ENCODE measurements around the gene HERC4. TPM values are rescaled to one million over a fixed set of nuclear protein-coding genes. Genes with fewer than 3 reads are reported as not detected.

Gene HERC4
- total RNA-seq, 1 experiment from 2014 or later = 36.5 TPM

DNA sequence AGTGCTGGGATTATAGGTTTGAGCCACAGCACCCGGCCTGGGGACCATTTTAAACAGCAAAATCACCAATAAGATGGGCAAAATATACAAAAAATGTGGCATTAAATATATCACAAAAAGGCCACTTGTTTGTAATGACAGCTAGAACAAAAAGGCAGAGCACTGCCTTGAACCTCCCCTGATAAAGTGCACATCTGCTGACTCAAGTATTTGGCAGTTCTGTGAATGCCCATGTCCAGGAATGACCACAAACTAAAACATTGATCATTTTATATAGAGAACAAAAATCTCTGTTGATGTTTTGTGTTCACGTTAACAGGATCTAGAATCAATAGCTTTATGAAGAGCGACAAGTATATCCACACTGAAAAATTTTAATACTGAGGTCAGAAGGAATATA is 21.5 kb downstream of the HERC4 start:
- Histone ChIP-seq H3K4me1 (ENCODE audit: control insufficient read depth in 1 of 2, insufficient read depth in 2 of 2, low read length in 2 of 2) (no peaks in the 10 kb centered on the region), H3K27ac (ENCODE audit: low read depth, low read length) (no peak overlapping the region), H4K20me1 (ENCODE audit: insufficient read depth) (no peaks in the 10 kb centered on the region), H3K79me2 (ENCODE audit: insufficient read depth, low read length) (peaks cover 7% of the 10 kb centered on the region; the same call in 1 of the 2 replicates), H3K9me2 (ENCODE audit: insufficient read depth) (no peaks in the 10 kb centered on the region), H3K27me3 (ENCODE audit: insufficient read depth, low read length) (no peaks in the 10 kb centered on the region), H2AFZ (ENCODE audit: low read depth, low read length, poor library complexity, severe bottlenecking) (no peak overlapping the region), H3K36me3 (ENCODE audit: control insufficient read depth in 1 of 2, insufficient read depth in 2 of 2, low read length in 2 of 2) (peaks cover 0 to 4% of the 10 kb centered on the region in 2 experiments; a peak in 1 of 4 replicates), H3K4me3 (replicated peaks in 1 of 2; ENCODE audit: low read depth in 1 of 2, low read length in 2 of 2) (no peak overlapping the region), H3K9ac (ENCODE audit: low read length) (no peak overlapping the region), H3K9me3 (ENCODE audit: control insufficient read depth in 1 of 2, insufficient read depth in 1 of 2, low read depth in 1 of 2, low read length in 2 of 2) (no peaks in the 10 kb centered on the region), H3K4me2 (ENCODE audit: low read length) (no peak overlapping the region)
- TF ChIP-seq ZNF274 (IDR thresholded peaks at IDR 0.05; ENCODE audit: low read depth, low read length) = no peak
- no peak for TF ChIP-seq RAD21 (IDR thresholded peaks at IDR 0.05; ENCODE audit: low read depth)
- no peak for TF ChIP-seq CBX3 (IDR thresholded peaks at IDR 0.05; ENCODE audit: low read depth)
- no peak for TF ChIP-seq EZH2phosphoT487 (IDR thresholded peaks at IDR 0.05; ENCODE audit: borderline replicate concordance)
- no peak for TF ChIP-seq POLR2AphosphoS5 (IDR thresholded peaks at IDR 0.05; ENCODE audit: low read depth, low read length)
- DNase-seq (ENCODE audit: low read depth, low spot score) (no peak), ATAC-seq (no peak)
- intact Hi-C loops (cut with micrococcal nuclease) = no loop called here
- no TSS peak for BruUV-seq (replicated peaks)
- ChIA-PET RAD21 (ENCODE audit: low non-redundant PET in 1 of 2, low total read pairs in 2 of 2, uncharacterized antibody in 2 of 2, unreplicated experiment in 2 of 2) (no interaction called here), POLR2A (no interaction called here), CTCF (no interaction called here)

DNA sequence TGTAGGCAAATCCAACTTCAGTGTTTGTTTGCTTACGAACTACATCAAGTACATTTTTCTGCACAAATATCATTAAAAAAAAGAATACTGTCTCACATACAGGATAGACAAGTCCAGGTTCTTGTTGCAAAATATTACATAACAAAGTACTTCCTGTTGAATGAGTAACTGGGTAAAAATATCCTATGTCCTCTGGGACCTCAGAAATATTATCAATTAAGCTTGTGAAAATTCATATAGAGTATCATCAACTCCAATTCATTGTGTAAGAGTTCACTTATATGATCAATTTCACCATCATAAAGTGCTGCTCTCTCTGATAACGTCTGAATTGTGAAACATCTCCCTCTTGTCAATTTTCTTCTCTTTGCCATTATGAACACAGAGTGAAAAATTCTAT is 22.6 kb downstream of the HERC4 start:
- Histone ChIP-seq H3K9me2 (ENCODE audit: insufficient read depth) (no peaks in the 10 kb centered on the region), H3K9ac (ENCODE audit: low read length) (no peak overlapping the region), H3K27ac (ENCODE audit: low read depth, low read length) (no peak overlapping the region), H4K20me1 (ENCODE audit: insufficient read depth) (no peaks in the 10 kb centered on the region), H3K4me1 (ENCODE audit: control insufficient read depth in 1 of 2, insufficient read depth in 2 of 2, low read length in 2 of 2) (no peaks in the 10 kb centered on the region), H3K4me2 (ENCODE audit: low read length) (no peak overlapping the region), H3K4me3 (replicated peaks in 1 of 2; ENCODE audit: low read depth in 1 of 2, low read length in 2 of 2) (no peak overlapping the region), H2AFZ (ENCODE audit: low read depth, low read length, poor library complexity, severe bottlenecking) (no peak overlapping the region), H3K27me3 (ENCODE audit: insufficient read depth, low read length) (no peaks in the 10 kb centered on the region), H3K9me3 (ENCODE audit: control insufficient read depth in 1 of 2, insufficient read depth in 1 of 2, low read depth in 1 of 2, low read length in 2 of 2) (no peaks in the 10 kb centered on the region), H3K36me3 (ENCODE audit: control insufficient read depth in 1 of 2, insufficient read depth in 2 of 2, low read length in 2 of 2) (no peaks in the 10 kb centered on the region), H3K79me2 (ENCODE audit: insufficient read depth, low read length) (no peaks in the 10 kb centered on the region; the same call in 1 of the 2 replicates)
- CTCF ChIA-PET = no interaction called here
- no peak for DNase-seq (ENCODE audit: low read depth, low spot score)
- ATAC-seq = no peak
- RAD21 ChIA-PET (ENCODE audit: low non-redundant PET in 1 of 2, low total read pairs in 2 of 2, uncharacterized antibody in 2 of 2, unreplicated experiment in 2 of 2) = no interaction called here
- POLR2A ChIA-PET = no interaction called here
- no TSS peak for BruUV-seq (replicated peaks)
- intact Hi-C loops (cut with micrococcal nuclease) = no loop called here
- no peak for TF ChIP-seq SIN3A (IDR thresholded peaks at IDR 0.05; ENCODE audit: low read depth)
